Measurements from ENCODE around the gene THBS2. TPM values are rescaled to one million over a fixed set of nuclear protein-coding genes. Genes with fewer than 3 reads are reported as not detected.
"Not testable (repeated sequence)": the region's sequence is repeated elsewhere in the genome, so short reads cannot be mapped to it uniquely, and the experiment has no call there.

Gene THBS2
- total RNA-seq, 2 donors from 2014 or later: not detected

GRCh38 chr6:169214789-169215188 is 38.9 kb downstream of the THBS2 start:
- Mint-ChIP-seq H3K27ac (peak overlapping the region; percentile 5), H3K4me3 (peak overlapping the region; percentile 52)
- H3K4me1 Mint-ChIP-seq; ATAC-seq; H3K36me3 Mint-ChIP-seq (ENCODE audit: low read depth); DNase-seq; H3K9me3 ChIP-seq (ENCODE audit: control insufficient read depth, low read length, poor library complexity, severe bottlenecking); H3K27me3 Mint-ChIP-seq: not testable (repeated sequence)

GRCh38 chr6:169213814-169214520 is 39.7 kb downstream of the THBS2 start:
- peaks cover 5% of the 10 kb centered on the region for H3K4me1 Mint-ChIP-seq
- ATAC-seq: no peak
- H3K9me3 ChIP-seq (ENCODE audit: control insufficient read depth, low read length, poor library complexity, severe bottlenecking): no peaks in the 10 kb centered on the region
- no peaks in the 10 kb centered on the region for H3K27me3 Mint-ChIP-seq
- H3K36me3 Mint-ChIP-seq (ENCODE audit: low read depth): no peaks in the 10 kb centered on the region
- H3K27ac Mint-ChIP-seq: no peak overlapping the region
- H3K4me3 Mint-ChIP-seq: no peak overlapping the region
- DNase-seq: no peak

DNA sequence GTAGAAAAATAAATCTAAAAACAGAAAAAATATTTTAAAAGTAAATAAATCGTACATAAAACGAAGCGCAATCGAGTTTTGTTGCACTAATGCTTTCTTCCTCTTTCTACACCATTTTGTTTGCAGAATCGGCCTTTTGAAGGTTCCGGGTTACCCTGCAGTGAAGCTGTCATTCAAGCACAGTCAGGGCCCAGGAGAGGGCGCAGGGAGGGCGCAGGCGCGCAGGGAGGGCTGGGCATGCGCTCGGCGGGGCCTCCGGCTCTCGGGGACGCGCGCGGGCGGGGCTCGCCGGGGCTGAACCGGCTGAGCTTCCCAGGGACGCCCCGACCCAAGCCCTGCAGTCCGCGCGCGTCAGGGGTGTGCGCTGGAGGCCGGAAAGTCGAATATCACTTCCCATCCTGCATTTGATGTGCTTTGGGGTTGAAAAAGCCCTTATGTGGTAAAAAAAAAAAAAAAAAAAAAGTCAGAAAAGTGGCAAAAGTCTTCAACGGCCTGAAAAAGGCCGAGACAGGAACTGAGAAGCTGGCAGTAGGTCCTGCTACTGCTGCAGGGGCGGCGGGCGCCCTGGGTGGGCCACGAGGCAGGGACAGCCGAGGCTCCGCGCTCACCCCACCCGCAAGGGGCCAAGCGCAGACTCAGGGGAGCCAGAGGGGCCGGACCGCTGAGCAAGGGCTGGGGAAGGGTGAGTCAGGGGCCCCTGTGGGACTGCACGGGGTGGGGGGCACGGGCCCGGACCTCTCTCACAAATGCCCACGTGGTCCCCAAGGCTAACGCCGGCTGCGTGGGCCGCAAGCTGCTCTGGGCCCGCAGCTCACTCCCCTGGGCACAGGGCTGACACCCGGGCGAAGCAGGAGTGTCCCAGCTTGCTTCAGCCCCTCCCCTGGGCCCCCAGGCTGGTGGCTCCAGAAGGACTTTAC is 40.5 kb downstream of the THBS2 start:
- peak; percentile 99 for ATAC-seq
- peaks cover 5% of the 10 kb centered on the region for H3K4me1 Mint-ChIP-seq
- H3K27ac Mint-ChIP-seq: no peak overlapping the region

GRCh38 chr6:169212436-169212835 is 41.2 kb downstream of the THBS2 start:
- DNase-seq (no peak), ATAC-seq (no peak)
- Mint-ChIP-seq H3K4me1 (peaks cover 5% of the 10 kb centered on the region), H3K27me3 (no peaks in the 10 kb centered on the region), H3K4me3 (no peak overlapping the region), H3K36me3 (ENCODE audit: low read depth) (no peaks in the 10 kb centered on the region), H3K27ac (no peak overlapping the region)
- H3K9me3 ChIP-seq (ENCODE audit: control insufficient read depth, low read length, poor library complexity, severe bottlenecking): no peaks in the 10 kb centered on the region

More for the DNA sequence above, 40.5 kb downstream of the THBS2 start:
- Mint-ChIP-seq H3K36me3 (ENCODE audit: low read depth) (no peaks in the 10 kb centered on the region), H3K4me3 (peak overlapping the region; percentile 54), H3K27me3 (no peaks in the 10 kb centered on the region)
- peak; percentile 75 to 87 (median 80) for DNase-seq
- H3K9me3 ChIP-seq (ENCODE audit: control insufficient read depth, low read length, poor library complexity, severe bottlenecking): no peaks in the 10 kb centered on the region

DNA sequence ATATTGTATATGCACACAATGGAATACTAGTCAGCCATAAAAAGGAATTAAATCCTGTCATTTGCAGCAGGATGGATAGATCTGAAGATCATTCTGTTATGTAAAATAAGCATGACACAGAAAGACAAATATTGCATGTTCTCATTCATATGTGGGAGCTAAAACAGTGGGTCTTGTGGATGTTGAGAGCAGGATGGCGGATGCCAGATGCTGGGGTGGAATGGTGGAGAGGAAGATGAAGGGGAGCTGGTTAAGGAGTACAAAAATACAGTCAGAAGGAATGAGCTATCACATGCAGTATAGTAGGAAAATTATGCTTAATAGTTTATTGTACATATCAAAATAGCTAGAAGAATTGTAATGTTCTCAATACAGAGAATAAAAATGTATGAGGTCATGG is 41.8 kb downstream of the THBS2 start:
- H3K4me3 Mint-ChIP-seq: no peak overlapping the region
- H3K4me1 Mint-ChIP-seq: peaks cover 5% of the 10 kb centered on the region
- H3K36me3 Mint-ChIP-seq (ENCODE audit: low read depth): no peaks in the 10 kb centered on the region
- no peak for DNase-seq
- no peak for ATAC-seq
- no peaks in the 10 kb centered on the region for H3K9me3 ChIP-seq (ENCODE audit: control insufficient read depth, low read length, poor library complexity, severe bottlenecking)
- H3K27ac Mint-ChIP-seq: peak overlapping the region; percentile 34
- H3K27me3 Mint-ChIP-seq: no peaks in the 10 kb centered on the region

DNA sequence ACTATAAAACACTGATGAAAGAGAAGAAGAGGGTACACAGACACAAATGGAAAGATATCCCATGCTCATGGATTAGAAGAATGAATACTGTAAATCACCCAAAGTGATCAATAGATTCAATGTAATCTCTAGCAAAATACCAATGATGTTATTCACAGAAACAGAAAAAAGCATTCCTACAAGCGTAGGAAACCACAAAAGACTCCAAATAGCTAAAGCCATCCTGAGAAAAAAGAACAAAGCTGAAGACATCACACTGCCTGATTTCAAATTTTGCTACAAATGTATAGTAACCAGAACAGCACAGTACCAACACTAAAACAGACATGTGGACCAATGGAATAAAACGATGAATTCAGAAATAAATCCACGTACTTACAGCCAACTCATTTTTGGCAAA is 43.0 kb downstream of the THBS2 start:
- H3K9me3 ChIP-seq (ENCODE audit: control insufficient read depth, low read length, poor library complexity, severe bottlenecking): no peaks in the 10 kb centered on the region
- Mint-ChIP-seq H3K4me1 (peaks cover 5% of the 10 kb centered on the region), H3K4me3 (no peak overlapping the region), H3K36me3 (ENCODE audit: low read depth) (no peaks in the 10 kb centered on the region), H3K27me3 (no peaks in the 10 kb centered on the region), H3K27ac (no peak overlapping the region)
- ATAC-seq: no peak
- DNase-seq: no peak

GRCh38 chr6:169208011-169208410 is 45.6 kb downstream of the THBS2 start:
- no peaks in the 10 kb centered on the region for H3K27me3 Mint-ChIP-seq
- H3K4me1 Mint-ChIP-seq: peaks cover 5% of the 10 kb centered on the region
- no peaks in the 10 kb centered on the region for H3K36me3 Mint-ChIP-seq (ENCODE audit: low read depth)

GRCh38 chr6:169207482-169207881 is 46.2 kb downstream of the THBS2 start:
- no peak for DNase-seq
- no peaks in the 10 kb centered on the region for H3K27me3 Mint-ChIP-seq
- H3K9me3 ChIP-seq (ENCODE audit: control insufficient read depth, low read length, poor library complexity, severe bottlenecking): no peaks in the 10 kb centered on the region
- H3K36me3 Mint-ChIP-seq (ENCODE audit: low read depth): no peaks in the 10 kb centered on the region
- no peak overlapping the region for H3K27ac Mint-ChIP-seq
- no peak overlapping the region for H3K4me3 Mint-ChIP-seq
- no peak for ATAC-seq
- peaks cover 4% of the 10 kb centered on the region for H3K4me1 Mint-ChIP-seq

More at GRCh38 chr6:169208011-169208410, 45.6 kb downstream of the THBS2 start:
- H3K9me3 ChIP-seq (ENCODE audit: control insufficient read depth, low read length, poor library complexity, severe bottlenecking): no peaks in the 10 kb centered on the region
- DNase-seq (no peak), ATAC-seq (no peak)
- Mint-ChIP-seq H3K4me3 (no peak overlapping the region), H3K27ac (no peak overlapping the region)

DNA sequence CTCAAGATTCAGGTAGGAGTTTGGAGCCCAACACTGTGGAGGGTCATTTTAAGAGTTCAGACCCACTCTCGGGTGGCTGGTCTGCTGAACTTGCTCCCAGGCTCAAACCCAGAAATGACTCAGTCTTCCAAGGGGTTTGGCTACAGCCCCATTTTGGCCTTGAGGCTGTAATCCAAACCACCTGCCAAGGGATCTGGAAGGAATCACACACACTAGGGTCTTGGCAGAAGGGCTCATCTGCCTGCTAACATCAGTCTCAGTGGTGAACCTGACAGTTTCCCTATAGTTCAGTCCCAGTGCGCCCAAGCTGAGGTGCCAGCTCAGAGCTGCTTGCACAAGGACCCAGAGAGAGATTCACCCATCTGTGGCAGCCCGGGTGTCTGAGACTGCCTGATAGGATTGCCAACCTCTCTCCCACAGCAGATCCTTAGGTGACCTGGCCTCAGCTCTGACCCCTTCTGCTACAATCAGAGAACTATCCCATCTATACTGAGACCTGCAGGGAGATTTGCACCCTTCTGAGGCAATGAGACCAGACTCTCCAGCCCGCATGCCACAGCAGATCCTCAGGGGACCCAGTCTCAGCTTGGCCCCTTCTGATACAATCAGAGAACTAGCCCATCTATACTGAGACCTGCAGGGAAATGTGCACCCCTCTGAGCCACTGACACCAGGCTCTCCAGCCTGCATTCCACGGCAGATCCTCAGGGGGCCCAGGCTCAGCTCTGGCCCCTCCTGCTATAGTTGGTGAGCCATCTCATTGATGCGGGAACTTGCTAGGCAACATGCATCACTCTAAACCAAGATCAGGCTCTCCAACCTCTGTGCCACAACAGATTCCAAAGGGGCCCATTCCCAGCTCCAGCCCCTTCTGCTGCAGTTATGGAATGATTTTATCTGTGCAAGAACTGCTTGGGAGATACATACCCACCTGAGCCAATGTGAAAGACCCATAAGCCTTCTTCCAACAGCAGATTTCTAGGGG is 48.2 kb downstream of the THBS2 start:
- no peaks in the 10 kb centered on the region for H3K4me1 Mint-ChIP-seq
- no peak overlapping the region for H3K4me3 Mint-ChIP-seq
- ATAC-seq: no peak
- H3K27me3 Mint-ChIP-seq: peaks cover 9% of the 10 kb centered on the region
- H3K9me3 ChIP-seq (ENCODE audit: control insufficient read depth, low read length, poor library complexity, severe bottlenecking): no peaks in the 10 kb centered on the region
- H3K36me3 Mint-ChIP-seq (ENCODE audit: low read depth): no peaks in the 10 kb centered on the region
- DNase-seq: no peak
- no peak overlapping the region for H3K27ac Mint-ChIP-seq

DNA sequence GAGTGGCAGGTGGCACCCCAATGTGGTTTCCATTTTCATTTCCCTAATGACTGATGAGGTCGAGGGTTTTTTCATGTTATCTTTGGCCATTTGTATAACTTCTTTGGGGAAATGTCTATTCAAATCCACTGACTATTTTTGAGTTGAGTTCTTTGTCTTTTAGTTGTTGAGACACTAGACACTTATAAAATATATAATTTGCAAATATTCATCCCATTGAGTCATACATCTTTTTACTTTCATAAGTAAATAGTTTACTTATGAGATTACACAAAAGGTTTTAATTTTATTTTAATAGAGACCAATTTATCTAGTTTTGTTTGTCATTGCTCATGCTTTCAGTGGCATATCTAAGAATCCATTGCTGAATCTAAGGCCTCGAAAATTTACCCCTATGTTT is 49.5 kb downstream of the THBS2 start:
- Mint-ChIP-seq H3K4me3 (no peak overlapping the region), H3K4me1 (no peaks in the 10 kb centered on the region)
- ATAC-seq: no peak

GRCh38 chr6:169201985-169202384 is 51.7 kb downstream of the THBS2 start:
- H3K27ac Mint-ChIP-seq: no peak overlapping the region
- no peak for DNase-seq
- ATAC-seq: no peak
- H3K27me3 Mint-ChIP-seq: peaks cover 15% of the 10 kb centered on the region
- H3K4me1 Mint-ChIP-seq: no peaks in the 10 kb centered on the region
- no peaks in the 10 kb centered on the region for H3K9me3 ChIP-seq (ENCODE audit: control insufficient read depth, low read length, poor library complexity, severe bottlenecking)
- H3K36me3 Mint-ChIP-seq (ENCODE audit: low read depth): no peaks in the 10 kb centered on the region
- no peak overlapping the region for H3K4me3 Mint-ChIP-seq

More for the DNA sequence above, 49.5 kb downstream of the THBS2 start:
- no peak for DNase-seq
- no peaks in the 10 kb centered on the region for H3K9me3 ChIP-seq (ENCODE audit: control insufficient read depth, low read length, poor library complexity, severe bottlenecking)
- Mint-ChIP-seq H3K27me3 (peaks cover 15% of the 10 kb centered on the region), H3K36me3 (ENCODE audit: low read depth) (no peaks in the 10 kb centered on the region), H3K27ac (no peak overlapping the region)

DNA sequence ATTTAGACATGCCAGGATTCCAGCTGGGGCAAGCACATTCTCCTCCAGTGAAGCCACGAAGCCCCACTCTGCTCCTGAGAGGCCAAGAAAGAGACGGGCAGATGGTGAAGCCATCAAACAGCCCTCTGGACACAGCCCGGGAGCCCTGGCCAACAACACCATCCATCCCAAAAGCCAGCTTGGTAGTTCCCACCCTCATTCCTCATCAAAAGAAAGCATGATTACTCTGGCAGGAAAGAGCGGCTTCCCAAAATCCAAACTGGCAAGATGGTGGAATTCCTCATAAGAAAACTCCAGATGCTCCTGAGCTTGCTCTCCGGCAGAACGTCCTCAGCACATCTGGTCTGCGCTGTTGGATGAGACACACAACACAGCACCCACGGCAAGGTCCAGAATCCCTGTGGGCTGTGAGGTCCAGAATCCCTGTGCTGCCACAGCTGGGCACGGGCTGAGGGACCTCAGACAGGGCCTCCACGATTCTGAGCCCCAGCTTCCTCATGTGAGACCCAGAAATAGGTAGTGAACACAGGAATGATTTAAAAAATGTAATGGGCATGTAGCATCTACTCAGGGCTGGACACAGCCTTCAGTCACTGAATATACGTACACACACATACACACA is 52.6 kb downstream of the THBS2 start:
- Mint-ChIP-seq H3K27me3 (peaks cover 15% of the 10 kb centered on the region), H3K27ac (no peak overlapping the region), H3K36me3 (ENCODE audit: low read depth) (no peaks in the 10 kb centered on the region), H3K4me3 (no peak overlapping the region), H3K4me1 (no peaks in the 10 kb centered on the region)
- no peaks in the 10 kb centered on the region for H3K9me3 ChIP-seq (ENCODE audit: control insufficient read depth, low read length, poor library complexity, severe bottlenecking)
- no peak for DNase-seq
- no peak for ATAC-seq

Data from T-helper 17 cell (primary cell).